HEK293 (cell line): ENCODE results near the gene LRCH2.

Source experiments
- CTCF ChIA-PET: fragments of 350-600 bp; formaldehyde crosslinking; extraction: SDS; loops from one replicate; lab custom pipeline; 2021; ENCODE audit warnings: antibody characterized with exemption; lab: Yijun Ruan, JAX
- POLR2A ChIA-PET: fragments of 300-600 bp; formaldehyde crosslinking; extraction: SDS; loops from one replicate; lab custom pipeline; 2020; ENCODE audit warnings: antibody characterized with exemption, inconsistent platforms; lab: Yijun Ruan, JAX
- H3K27ac ChIP-seq: fragments of 200-500 bp; sonication (Bioruptor generic); 2 replicates; pipeline ENCODE4 v1.5.1; 2014; ENCODE audit warnings: low read depth, low read length, control low read depth, inconsistent platforms; ENCODE audit errors: extremely low read depth
- H3K36me3 ChIP-seq, 2 experiments: fragments of 200-500 bp in 1 of 2; sonication (Bioruptor generic) in 1 of 2; 1 replicate in 1 of 2; 2 replicates in 1 of 2; pipeline ENCODE4 v1.5.1; 2014 to 2017; ENCODE audit warnings: inconsistent platforms in 2 of 2, low read length in 2 of 2; ENCODE audit not compliant: control insufficient read depth in 2 of 2, insufficient read depth in 1 of 2
- H3K4me1 ChIP-seq: fragments of 200-500 bp; sonication (Bioruptor generic); 2 replicates; pipeline ENCODE4 v1.5.1; 2014; ENCODE audit warnings: mild to moderate bottlenecking, low read length, inconsistent platforms; ENCODE audit not compliant: control insufficient read depth, insufficient read depth
- H3K4me3 ChIP-seq: 2 replicates; pipeline ENCODE4 v1.5.1; 2011; ENCODE audit warnings: low read depth, mild to moderate bottlenecking, control low read depth, low read length, moderate library complexity
- H3K9me3 ChIP-seq: fragments of 200-500 bp; sonication (Bioruptor generic); 2 replicates; pipeline ENCODE4 v1.5.1; 2014; ENCODE audit warnings: low read depth, low read length, inconsistent platforms; ENCODE audit not compliant: control insufficient read depth, insufficient read depth
- ATF2 ChIP-seq: fragments of 450-650 bp; formaldehyde crosslinking; IDR thresholded peaks from 2 replicates; pipeline ENCODE4 v1.5.1; 2016; ENCODE audit warnings: missing biosample characterization, missing genetic modification characterization, low read depth
- GLI4 ChIP-seq: fragments of 450-650 bp; formaldehyde crosslinking; IDR thresholded peaks from 2 replicates; pipeline ENCODE4 v1.5.1; 2016; ENCODE audit warnings: missing biosample characterization, missing genetic modification characterization
- HOXA7 ChIP-seq: sonication (generic); formaldehyde crosslinking; IDR thresholded peaks from 2 replicates; pipeline ENCODE4 v1.8.1; 2022; ENCODE audit warnings: missing genetic modification reagents, borderline replicate concordance
- KLF16 ChIP-seq: fragments of 450-650 bp; formaldehyde crosslinking; IDR thresholded peaks from 2 replicates; pipeline ENCODE4 v1.5.1; 2017; ENCODE audit warnings: missing biosample characterization, missing genetic modification characterization
- MYNN ChIP-seq: fragments of 450-650 bp; formaldehyde crosslinking; IDR thresholded peaks from 2 replicates; pipeline ENCODE4 v1.5.1; 2016; ENCODE audit warnings: missing biosample characterization, missing genetic modification characterization, borderline replicate concordance
- SP7 ChIP-seq: fragments of 450-650 bp; formaldehyde crosslinking; IDR thresholded peaks from 2 replicates; pipeline ENCODE4 v1.5.1; 2016; ENCODE audit warnings: missing biosample characterization, missing genetic modification characterization
- ZBTB1 ChIP-seq: fragments of 450-650 bp; formaldehyde crosslinking; IDR thresholded peaks from 2 replicates; pipeline ENCODE4 v1.5.1; 2016; ENCODE audit warnings: missing biosample characterization, missing genetic modification characterization
- ZNF157 ChIP-seq: fragments of 450-650 bp; formaldehyde crosslinking; IDR thresholded peaks from 2 replicates; pipeline ENCODE4 v1.5.1; 2016; ENCODE audit warnings: missing biosample characterization, missing genetic modification characterization
- ZNF211 ChIP-seq: fragments of 450-650 bp; formaldehyde crosslinking; IDR thresholded peaks from 2 replicates; pipeline ENCODE4 v1.5.1; 2016; ENCODE audit warnings: low read depth, missing biosample characterization, missing genetic modification characterization
- ZNF324 ChIP-seq: fragments of 450-650 bp; formaldehyde crosslinking; IDR thresholded peaks from 2 replicates; pipeline ENCODE4 v1.5.1; 2016; ENCODE audit warnings: missing biosample characterization, missing genetic modification characterization
- ZNF350 ChIP-seq: fragments of 450-650 bp; formaldehyde crosslinking; IDR thresholded peaks from 2 replicates; pipeline ENCODE4 v1.5.0; 2017; ENCODE audit warnings: missing biosample characterization, mild to moderate bottlenecking, missing genetic modification characterization
- ZNF404 ChIP-seq: fragments of 450-650 bp; formaldehyde crosslinking; IDR thresholded peaks from 2 replicates; pipeline ENCODE4 v1.5.1; 2017; ENCODE audit warnings: missing biosample characterization, missing genetic modification characterization
- ZNF473 ChIP-seq: fragments of 450-650 bp; formaldehyde crosslinking; IDR thresholded peaks from 2 replicates; pipeline ENCODE4 v1.5.1; 2017; ENCODE audit warnings: missing biosample characterization, missing genetic modification characterization
- ZNF530 ChIP-seq: fragments of 450-650 bp; formaldehyde crosslinking; IDR thresholded peaks from 2 replicates; pipeline ENCODE4 v1.5.1; 2016; ENCODE audit warnings: low read depth, missing biosample characterization, missing genetic modification characterization
- ZNF544 ChIP-seq: fragments of 450-650 bp; formaldehyde crosslinking; IDR thresholded peaks from 2 replicates; pipeline ENCODE4 v1.5.0; 2017; ENCODE audit warnings: missing biosample characterization, missing genetic modification characterization
- ZNF658 ChIP-seq: fragments of 450-650 bp; formaldehyde crosslinking; IDR thresholded peaks from 2 replicates; pipeline ENCODE4; 2016; ENCODE audit warnings: missing biosample characterization, missing genetic modification characterization
- ZNF776 ChIP-seq: fragments of 450-650 bp; formaldehyde crosslinking; IDR thresholded peaks from 2 replicates; pipeline ENCODE4 v1.5.0; 2017; ENCODE audit warnings: missing biosample characterization, missing genetic modification characterization, borderline replicate concordance
- ZNF777 ChIP-seq: fragments of 450-650 bp; formaldehyde crosslinking; IDR thresholded peaks from 2 replicates; pipeline ENCODE4 v1.5.1; 2017; ENCODE audit warnings: missing biosample characterization, missing genetic modification characterization, borderline replicate concordance
- ZSCAN16 ChIP-seq: fragments of 450-650 bp; formaldehyde crosslinking; IDR thresholded peaks from 2 replicates; pipeline ENCODE4 v1.5.1; 2016; ENCODE audit warnings: missing biosample characterization, missing genetic modification characterization
- ZSCAN18 ChIP-seq: fragments of 450-650 bp; formaldehyde crosslinking; IDR thresholded peaks from 2 replicates; pipeline ENCODE4 v1.5.1; 2016; ENCODE audit warnings: missing biosample characterization, missing genetic modification characterization
- TF ChIP-seq, protein P1 (sequence below): fragments of 450-650 bp; formaldehyde crosslinking; IDR thresholded peaks from 2 replicates; pipeline ENCODE4 v1.5.1; 2016; ENCODE audit warnings: missing biosample characterization, missing genetic modification characterization

Gene LRCH2

DNA sequence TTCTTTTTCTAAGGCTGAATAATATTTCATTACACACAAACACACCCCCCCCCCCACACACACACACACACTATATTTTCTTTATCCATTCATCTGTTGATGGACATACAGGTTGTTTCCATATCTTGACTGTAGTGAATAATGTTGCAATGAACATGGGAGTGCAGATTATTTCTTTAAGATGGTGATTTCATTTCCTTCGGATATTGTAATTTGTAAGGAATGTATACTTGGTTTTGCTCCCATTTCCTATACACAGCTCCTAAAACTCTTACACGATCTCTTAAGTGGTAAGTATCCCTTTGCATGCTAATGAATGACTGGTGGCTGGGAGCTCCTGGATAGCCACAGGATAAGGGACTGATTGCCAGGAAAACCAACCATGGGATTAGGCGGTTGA lies 59.3 kb downstream of the LRCH2 start:
- no peak for TF ChIP-seq ZBTB1 (tag by site-specific recombination)
- no peak for TF ChIP-seq ZNF544 (tag by site-specific recombination)

GRCh38 chrX:115173181-115173580 lies 60.7 kb downstream of the LRCH2 start:
- peaks cover 0 to 6% of the 10 kb centered on the region in 2 experiments; a peak in 1 of 3 replicates for H3K36me3 ChIP-seq
- ChIA-PET CTCF (interaction anchor here (0.6 to 0.9 kb wide), 3 partner anchors 26 to 680 kb away, joined by 3 to 5 read pairs (median 3); no protein-coding TSS in a partner anchor), POLR2A (no interaction called here)
- H3K27ac ChIP-seq = no peak overlapping the region
- H3K9me3 ChIP-seq = no peaks in the 10 kb centered on the region
- H3K4me1 ChIP-seq = no peaks in the 10 kb centered on the region
- no peak overlapping the region for H3K4me3 ChIP-seq
- TF ChIP-seq KLF16 (tag by site-specific recombination) (no peak), ZSCAN16 (tag by site-specific recombination) (no peak), ZNF776 (no peak), GLI4 (tag by site-specific recombination) (no peak), ZNF473 (no peak), SP7 (tag by site-specific recombination) (no peak), ATF2 (tag by site-specific recombination) (no peak), ZSCAN18 (tag by site-specific recombination) (no peak), ZNF350 (tag by site-specific recombination) (no peak), ZNF324 (tag by site-specific recombination) (no peak), MYNN (tag by site-specific recombination) (no peak), ZNF530 (tag by site-specific recombination) (no peak), ZNF211 (no peak), HOXA7 (CRISPR knock-in tag) (no peak), ZNF777 (no peak), ZNF658 (no peak), ZNF157 (no peak), ZNF404 (tag by site-specific recombination) (no peak)
- TF ChIP-seq, protein P1, sequence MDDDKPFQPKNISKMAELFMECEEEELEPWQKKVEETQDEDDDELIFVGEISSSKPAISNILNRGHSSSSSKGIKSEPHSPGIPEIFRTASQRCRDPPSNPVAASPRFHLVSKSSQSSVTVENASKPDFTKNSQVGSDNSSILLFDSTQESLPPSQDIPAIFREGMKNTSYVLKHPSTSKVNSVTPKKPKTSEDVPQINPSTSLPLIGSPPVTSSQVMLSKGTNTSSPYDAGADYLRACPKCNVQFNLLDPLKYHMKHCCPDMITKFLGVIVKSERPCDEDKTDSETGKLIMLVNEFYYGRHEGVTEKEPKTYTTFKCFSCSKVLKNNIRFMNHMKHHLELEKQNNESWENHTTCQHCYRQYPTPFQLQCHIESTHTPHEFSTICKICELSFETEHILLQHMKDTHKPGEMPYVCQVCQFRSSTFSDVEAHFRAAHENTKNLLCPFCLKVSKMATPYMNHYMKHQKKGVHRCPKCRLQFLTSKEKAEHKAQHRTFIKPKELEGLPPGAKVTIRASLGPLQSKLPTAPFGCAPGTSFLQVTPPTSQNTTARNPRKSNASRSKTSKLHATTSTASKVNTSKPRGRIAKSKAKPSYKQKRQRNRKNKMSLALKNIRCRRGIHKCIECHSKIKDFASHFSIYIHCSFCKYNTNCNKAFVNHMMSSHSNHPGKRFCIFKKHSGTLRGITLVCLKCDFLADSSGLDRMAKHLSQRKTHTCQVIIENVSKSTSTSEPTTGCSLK = no peak

More for the DNA sequence above, 59.3 kb downstream of the LRCH2 start:
- POLR2A ChIA-PET = no interaction called here
- CTCF ChIA-PET = interaction anchor here (0.5 to 1.4 kb wide), 2 partner anchors 40 to 111 kb away, joined by 3 read pairs; no protein-coding TSS in a partner anchor
- no peak overlapping the region for H3K27ac ChIP-seq
- H3K4me3 ChIP-seq = no peak overlapping the region
- peaks cover 3 to 6% of the 10 kb centered on the region in 2 experiments; a peak in 2 of 3 replicates for H3K36me3 ChIP-seq
- no peaks in the 10 kb centered on the region for H3K4me1 ChIP-seq
- no peaks in the 10 kb centered on the region for H3K9me3 ChIP-seq
